Activated CD4-positive, alpha-beta T cell treated with anti-CD3 and anti-CD28 coated beads, Interleukin-2, Interleukin-4, amounts not matched to agents 100 ng/mL and 50 ng/mL, durations not matched to agents 16 hours and 8 hours (primary cell): ENCODE data around the gene CMA1.

Source experiments
- DNase-seq: peaks from one replicate; pipeline ENCODE4 v3.0.0-alpha.2; 2020; ENCODE audit warnings: low spot score

The CMA1 gene

GRCh38 chr14:24465805-24466204 is 42.3 kb downstream of the CMA1 start:
- no peak for DNase-seq

GRCh38 chr14:24465368-24465767 is 42.7 kb downstream of the CMA1 start:
- DNase-seq, result no peak

GRCh38 chr14:24463884-24464785 is 43.9 kb downstream of the CMA1 start:
- no peak for DNase-seq

- DNase-seq, result no peak
Observed at GRCh38 chr14:24463017-24463883, 44.8 kb downstream of the CMA1 start.

- DNase-seq, result no peak
Observed at GRCh38 chr14:24461336-24461735, 46.7 kb downstream of the CMA1 start.

GRCh38 chr14:24459331-24459730 is 48.7 kb downstream of the CMA1 start:
- no peak for DNase-seq

- DNase-seq, result no peak
Observed at GRCh38 chr14:24458736-24459135, 49.3 kb downstream of the CMA1 start.

GRCh38 chr14:24456980-24457379 is 51.1 kb downstream of the CMA1 start:
- DNase-seq, result no peak
